HG03159 (cell line): ENCODE data around the gene DEGS2.
A peak's percentile ranks its signal among the peaks of the same experiment; 100 is the strongest.

Experiments used
- ATAC-seq: cut with Tn5 transposase; IDR thresholded peaks from one replicate; pipeline ENCODE4 v1.9.1; 2021; ENCODE audit warnings: mild to moderate bottlenecking, moderate library complexity; ENCODE audit not compliant: unreplicated experiment

Gene DEGS2

GRCh38 chr14:100117026-100117425, 42.4 kb downstream of the DEGS2 start:
- ATAC-seq = no peak

GRCh38 chr14:100116134-100116533, 43.3 kb downstream of the DEGS2 start:
- ATAC-seq = no peak

- ATAC-seq = no peak
These were observed 43.7 kb downstream of the DEGS2 start for GRCh38 chr14:100115726-100116125.

GRCh38 chr14:100115236-100115635, 44.2 kb downstream of the DEGS2 start:
- ATAC-seq = no peak

- no peak for ATAC-seq
These were observed 45.2 kb downstream of the DEGS2 start for GRCh38 chr14:100114109-100114765.

- no peak for ATAC-seq
These were observed 47.3 kb downstream of the DEGS2 start for GRCh38 chr14:100111931-100112704.

GRCh38 chr14:100110816-100111215, 48.6 kb downstream of the DEGS2 start:
- no peak for ATAC-seq

GRCh38 chr14:100109594-100109955, 49.9 kb downstream of the DEGS2 start:
- no peak for ATAC-seq

- ATAC-seq = no peak
These were observed 50.4 kb downstream of the DEGS2 start for GRCh38 chr14:100108840-100109593.

- ATAC-seq = peak; percentile 64
These were observed 51.2 kb downstream of the DEGS2 start for GRCh38 chr14:100108042-100108825.

- ATAC-seq = no peak
These were observed 52.2 kb downstream of the DEGS2 start for GRCh38 chr14:100107236-100107635.

- ATAC-seq = no peak
These were observed 53.0 kb downstream of the DEGS2 start for GRCh38 chr14:100106250-100107112.

- no peak for ATAC-seq
These were observed 53.9 kb downstream of the DEGS2 start for GRCh38 chr14:100105357-100106169.

GRCh38 chr14:100104523-100105300, 54.7 kb downstream of the DEGS2 start:
- ATAC-seq = no peak

GRCh38 chr14:100104006-100104352, 55.5 kb downstream of the DEGS2 start:
- no peak for ATAC-seq

GRCh38 chr14:100103250-100104005, 56.0 kb downstream of the DEGS2 start:
- ATAC-seq = no peak

GRCh38 chr14:100102156-100102785, 57.2 kb downstream of the DEGS2 start:
- no peak for ATAC-seq
